HFFc6 (cell line): ENCODE results near the gene PLAAT5. TPM values are rescaled to one million over a fixed set of nuclear protein-coding genes. Genes with fewer than 3 reads are reported as not detected.

Source experiments
- DNase-seq: peaks from one replicate; pipeline ENCODE4 v3.0.0-alpha.2; 2018
- H3K27ac Mint-ChIP-seq: 2 replicates; pipeline ENCODE4 v1.8.0; 2020; ENCODE audit warnings: mild to moderate bottlenecking, mixed read lengths
- H3K27me3 Mint-ChIP-seq: 2 replicates; pipeline ENCODE4 v1.8.0; 2021; ENCODE audit warnings: mild to moderate bottlenecking, moderate library complexity, mixed read lengths; ENCODE audit not compliant: insufficient read depth
- H3K36me3 Mint-ChIP-seq: 2 replicates; pipeline ENCODE4 v1.8.0; 2021; ENCODE audit warnings: low read depth, mixed read lengths
- H3K4me1 Mint-ChIP-seq: 2 replicates; pipeline ENCODE4 v1.8.0; 2020; ENCODE audit warnings: low read depth, mixed read lengths
- H3K4me3 Mint-ChIP-seq: 2 replicates; pipeline ENCODE4 v1.8.0; 2020; ENCODE audit warnings: mild to moderate bottlenecking, moderate library complexity, mixed read lengths
- H3K9me3 Mint-ChIP-seq: 2 replicates; pipeline ENCODE4 v1.8.0; 2020; ENCODE audit warnings: mild to moderate bottlenecking, mixed read lengths
- CTCF ChIP-seq: fragments of 200-600 bp; sonication (generic); IDR thresholded peaks from 2 replicates; pipeline ENCODE4 v1.5.0; 2021; ENCODE audit warnings: antibody characterized with exemption, mild to moderate bottlenecking
- total RNA-seq, 6 experiments: library from RNA; stranded (reverse); fragmentation: NEBNext Ultra II Directional; extraction: Animal tissue kit (Norgen Biotek cat#: 25700); gene quantifications; 2 replicates in 1 of 6; 3 replicates in 5 of 6; pipeline ENCODE4 v1.2.3, GENCODE V29; 2021

The PLAAT5 gene
- total RNA-seq, 6 experiments from 2014 or later: not detected

GRCh38 chr11:63499874-63500273 lies 8.9 kb upstream of the PLAAT5 start:
- Mint-ChIP-seq H3K27ac (no peak overlapping the region), H3K4me1 (no peaks in the 10 kb centered on the region), H3K27me3 (peaks cover 37% of the 10 kb centered on the region), H3K9me3 (peaks cover 18% of the 10 kb centered on the region), H3K4me3 (no peak overlapping the region), H3K36me3 (peaks cover 6% of the 10 kb centered on the region)
- no peak for DNase-seq
- TF ChIP-seq CTCF: no peak

GRCh38 chr11:63494975-63495374 lies 4.0 kb upstream of the PLAAT5 start:
- TF ChIP-seq CTCF: no peak
- Mint-ChIP-seq H3K4me1 (peaks cover 5% of the 10 kb centered on the region; the same call in 1 of the 2 replicates), H3K27ac (no peak overlapping the region), H3K36me3 (no peaks in the 10 kb centered on the region), H3K27me3 (peaks cover 40% of the 10 kb centered on the region), H3K4me3 (no peak overlapping the region), H3K9me3 (peaks cover 8% of the 10 kb centered on the region)
- no peak for DNase-seq

GRCh38 chr11:63493127-63493526 lies 2.2 kb upstream of the PLAAT5 start:
- Mint-ChIP-seq H3K4me3 (no peak overlapping the region), H3K4me1 (peaks cover 5% of the 10 kb centered on the region; the same call in 1 of the 2 replicates), H3K9me3 (no peaks in the 10 kb centered on the region), H3K36me3 (no peaks in the 10 kb centered on the region), H3K27me3 (peaks cover 51% of the 10 kb centered on the region), H3K27ac (no peak overlapping the region)
- no peak for DNase-seq
- TF ChIP-seq CTCF: no peak

GRCh38 chr11:63492441-63492840 lies 1.5 kb upstream of the PLAAT5 start:
- Mint-ChIP-seq H3K27ac (no peak overlapping the region), H3K27me3 (peaks cover 50% of the 10 kb centered on the region), H3K4me1 (peaks cover 5% of the 10 kb centered on the region; the same call in 1 of the 2 replicates), H3K4me3 (no peak overlapping the region), H3K36me3 (no peaks in the 10 kb centered on the region), H3K9me3 (no peaks in the 10 kb centered on the region)
- TF ChIP-seq CTCF: no peak
- no peak for DNase-seq

GRCh38 chr11:63491636-63492372 lies 837 bp upstream of the PLAAT5 start:
- H3K4me3 Mint-ChIP-seq: no peak overlapping the region
- H3K27me3 Mint-ChIP-seq: peaks cover 45% of the 10 kb centered on the region
- TF ChIP-seq CTCF: no peak
- H3K9me3 Mint-ChIP-seq: no peaks in the 10 kb centered on the region
- no peaks in the 10 kb centered on the region for H3K36me3 Mint-ChIP-seq
- H3K4me1 Mint-ChIP-seq: peaks cover 5% of the 10 kb centered on the region; the same call in 1 of the 2 replicates
- DNase-seq: no peak
- H3K27ac Mint-ChIP-seq: no peak overlapping the region
